GM18499 (cell line): ENCODE data around the gene KATNB1.

ENCODE experiments used
- ATAC-seq: cut with Tn5 transposase; IDR thresholded peaks from one replicate; pipeline ENCODE4 v1.9.1; 2021; ENCODE audit warnings: moderate number of reproducible peaks; ENCODE audit not compliant: insufficient read depth, unreplicated experiment

Gene KATNB1

GRCh38 chr16:57801098-57801808 lies 65.7 kb downstream of the KATNB1 start:
- no peak for ATAC-seq

GRCh38 chr16:57801809-57802340 lies 66.3 kb downstream of the KATNB1 start:
- ATAC-seq = no peak

- no peak for ATAC-seq
Observed at GRCh38 chr16:57802341-57803133, 67.0 kb downstream of the KATNB1 start, which contains the start of gene KIFC3. TSS of gene KIFC3 (minus strand) at chr16:57802491. CDS start at chr16:57798243, 4,248 bp downstream.

- no peak for ATAC-seq
Observed at GRCh38 chr16:57803134-57803990, 67.8 kb downstream of the KATNB1 start.

GRCh38 chr16:57804111-57804837 lies 68.7 kb downstream of the KATNB1 start:
- no peak for ATAC-seq

- ATAC-seq = no peak
Observed at GRCh38 chr16:57805176-57805575, 69.6 kb downstream of the KATNB1 start.
